Thyroid gland (tissue), 4 donors: Measurements from ENCODE around the gene RBM19.

Experiments used
- POLR2A ChIP-seq, 2 donors: fragments of 450-650 bp; IDR thresholded peaks; one replicate each; pipeline ENCODE4 v1.6.1; 2017; ENCODE audit warnings: antibody characterized with exemption in 2 of 2, mild to moderate bottlenecking in 2 of 2, moderate library complexity in 1 of 2
- TF ChIP-seq, protein P1 (sequence below), 6 experiments: fragments of 200-600 bp in 3 of 6; fragments of 450-650 bp in 3 of 6; sonication (generic) in 3 of 6; IDR thresholded peaks; one replicate each; pipeline ENCODE4 v1.5.1; 2016 to 2019; ENCODE audit warnings: antibody characterized with exemption in 6 of 6, mild to moderate bottlenecking in 2 of 6, inconsistent platforms in 1 of 6, moderate library complexity in 1 of 6

DNA sequence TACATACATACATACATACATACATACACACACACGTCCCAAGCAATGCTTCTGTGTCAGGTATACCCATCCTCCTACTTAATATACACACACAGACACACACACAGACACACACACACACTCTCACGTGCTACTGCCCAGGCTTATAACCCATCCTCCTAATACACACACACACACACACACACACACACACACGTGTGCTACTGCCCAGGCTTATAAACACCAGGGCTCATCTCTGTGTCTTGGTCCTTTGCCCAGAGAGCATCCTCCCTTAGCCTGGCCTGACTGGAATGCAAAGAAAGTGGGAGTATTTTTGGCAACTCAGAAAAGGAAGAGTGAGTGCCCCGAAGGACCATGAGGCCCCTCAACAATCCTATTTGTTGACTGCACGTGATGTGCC is 129.0 kb downstream of the RBM19 start:
- TF ChIP-seq, protein P1, sequence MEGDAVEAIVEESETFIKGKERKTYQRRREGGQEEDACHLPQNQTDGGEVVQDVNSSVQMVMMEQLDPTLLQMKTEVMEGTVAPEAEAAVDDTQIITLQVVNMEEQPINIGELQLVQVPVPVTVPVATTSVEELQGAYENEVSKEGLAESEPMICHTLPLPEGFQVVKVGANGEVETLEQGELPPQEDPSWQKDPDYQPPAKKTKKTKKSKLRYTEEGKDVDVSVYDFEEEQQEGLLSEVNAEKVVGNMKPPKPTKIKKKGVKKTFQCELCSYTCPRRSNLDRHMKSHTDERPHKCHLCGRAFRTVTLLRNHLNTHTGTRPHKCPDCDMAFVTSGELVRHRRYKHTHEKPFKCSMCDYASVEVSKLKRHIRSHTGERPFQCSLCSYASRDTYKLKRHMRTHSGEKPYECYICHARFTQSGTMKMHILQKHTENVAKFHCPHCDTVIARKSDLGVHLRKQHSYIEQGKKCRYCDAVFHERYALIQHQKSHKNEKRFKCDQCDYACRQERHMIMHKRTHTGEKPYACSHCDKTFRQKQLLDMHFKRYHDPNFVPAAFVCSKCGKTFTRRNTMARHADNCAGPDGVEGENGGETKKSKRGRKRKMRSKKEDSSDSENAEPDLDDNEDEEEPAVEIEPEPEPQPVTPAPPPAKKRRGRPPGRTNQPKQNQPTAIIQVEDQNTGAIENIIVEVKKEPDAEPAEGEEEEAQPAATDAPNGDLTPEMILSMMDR (IDR thresholded peaks at IDR 0.05): no peak
- no peak for TF ChIP-seq POLR2A (IDR thresholded peaks at IDR 0.05)
